HG02981 (cell line): Measurements from ENCODE around the gene SCML1.

Source experiments
- ATAC-seq: cut with Tn5 transposase; IDR thresholded peaks from one replicate; pipeline ENCODE4 v1.9.1; 2021; ENCODE audit warnings: mild to moderate bottlenecking, moderate library complexity; ENCODE audit not compliant: unreplicated experiment

SCML1 gene

GRCh38 chrX:17736856-17737709 is at the start of gene SCML1:
Gene SCML1, plus strand, starts transcription at chrX:17737493. Its CDS starts 6,694 bp downstream, at chrX:17744187.
- ATAC-seq = peak; percentile 80

- no peak for ATAC-seq
Measured at GRCh38 chrX:17687648-17688047, 49.6 kb upstream of the SCML1 start.

GRCh38 chrX:17689971-17690409 is 47.3 kb upstream of the SCML1 start:
- ATAC-seq = no peak

GRCh38 chrX:17692709-17693346 is 44.5 kb upstream of the SCML1 start:
- ATAC-seq = no peak

GRCh38 chrX:17697191-17697590 is 40.1 kb upstream of the SCML1 start:
- no peak for ATAC-seq

- ATAC-seq = no peak
Measured at GRCh38 chrX:17700976-17701375, 36.3 kb upstream of the SCML1 start.

- ATAC-seq = no peak
Measured at GRCh38 chrX:17703201-17703600, 34.1 kb upstream of the SCML1 start.

GRCh38 chrX:17705211-17705610 is 32.1 kb upstream of the SCML1 start:
- no peak for ATAC-seq

GRCh38 chrX:17706676-17707075 is 30.6 kb upstream of the SCML1 start:
- ATAC-seq = no peak

- ATAC-seq = no peak
Measured at GRCh38 chrX:17707731-17708130, 29.6 kb upstream of the SCML1 start.

GRCh38 chrX:17710871-17711301 is 26.4 kb upstream of the SCML1 start:
- ATAC-seq = no peak

- ATAC-seq = no peak
Measured at GRCh38 chrX:17713288-17713687, 24.0 kb upstream of the SCML1 start.

GRCh38 chrX:17718649-17719165 is 18.6 kb upstream of the SCML1 start:
- no peak for ATAC-seq

GRCh38 chrX:17719711-17720110 is 17.6 kb upstream of the SCML1 start:
- ATAC-seq = no peak

GRCh38 chrX:17721715-17722114 is 15.6 kb upstream of the SCML1 start:
- no peak for ATAC-seq

- ATAC-seq = no peak
Measured at GRCh38 chrX:17725181-17725580, 12.1 kb upstream of the SCML1 start.

GRCh38 chrX:17732138-17732783 is 5.0 kb upstream of the SCML1 start:
- no peak for ATAC-seq

GRCh38 chrX:17735406-17735805 is 1.9 kb upstream of the SCML1 start:
- ATAC-seq = no peak

- no peak for ATAC-seq
Measured at GRCh38 chrX:17736478-17736855, 826 bp upstream of the SCML1 start.

GRCh38 chrX:17737710-17737985 is 355 bp downstream of the SCML1 start:
- ATAC-seq = peak; percentile 2

GRCh38 chrX:17737986-17738713 is 857 bp downstream of the SCML1 start:
- ATAC-seq = no peak
